Daoy (cell line): ENCODE measurements around the gene TMUB1. TPM values are rescaled to one million over a fixed set of nuclear protein-coding genes. Genes with fewer than 3 reads are reported as not detected.
A peak's percentile ranks its signal among the peaks of the same experiment; 100 is the strongest.

Source experiments
- DNase-seq: peaks from one replicate; pipeline ENCODE4 v3.0.0-alpha.2; 2015; ENCODE audit warnings: low read depth
- total RNA-seq: library from RNA; depleted of rRNA; stranded (reverse); fragments of >200 nt; shearing (Covaris generic); gene quantifications from 2 replicates; pipeline ENCODE4 v1.2.3, GENCODE V29; 2014

Gene TMUB1
- total RNA-seq, 1 experiment from 2014 or later: 51.2 TPM

DNA sequence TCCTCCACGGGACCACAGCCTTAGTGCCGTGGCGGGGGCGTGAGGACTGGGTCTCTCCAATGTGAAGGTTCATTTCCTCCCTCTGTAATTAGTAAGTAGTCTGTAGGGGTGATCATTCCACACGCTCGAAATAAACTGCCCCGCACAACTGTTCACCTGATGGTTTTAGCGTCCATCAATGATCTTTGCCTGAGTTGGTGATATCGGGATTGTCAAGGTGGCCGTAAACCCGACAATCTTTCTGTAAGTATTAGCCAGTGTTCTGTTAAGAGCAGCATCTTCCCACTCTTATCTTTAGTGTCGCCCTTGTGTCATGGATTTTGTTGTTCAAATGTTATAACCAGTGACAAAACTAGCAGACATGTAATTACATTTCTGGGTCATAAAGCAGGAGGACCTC is 20.7 kb upstream of the TMUB1 start:
- no peak for DNase-seq

DNA sequence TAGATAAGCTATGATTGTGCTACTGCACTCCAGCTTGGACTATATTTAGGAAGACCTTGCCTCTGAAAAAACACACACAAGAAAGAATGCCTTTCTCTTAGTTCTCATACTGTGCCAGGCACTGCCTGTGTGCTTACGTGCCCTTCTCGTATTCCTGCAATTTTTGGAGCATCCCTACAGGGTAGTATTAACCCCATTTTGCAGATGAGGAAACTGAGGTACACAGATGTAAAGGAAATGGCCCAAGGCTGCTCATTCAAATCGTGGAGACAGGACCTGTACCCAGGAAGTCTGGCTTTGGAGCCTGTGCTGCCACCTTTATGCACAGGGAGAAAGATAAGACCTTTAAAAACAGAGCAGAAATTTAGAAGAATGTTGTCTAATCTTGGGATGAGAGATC is 19.7 kb upstream of the TMUB1 start:
- no peak for DNase-seq

GRCh38 chr7:151101621-151102396 is 18.5 kb upstream of the TMUB1 start:
- no peak for DNase-seq

- DNase-seq: no peak
Observed at GRCh38 chr7:151100921-151101320, 17.6 kb upstream of the TMUB1 start.

DNA sequence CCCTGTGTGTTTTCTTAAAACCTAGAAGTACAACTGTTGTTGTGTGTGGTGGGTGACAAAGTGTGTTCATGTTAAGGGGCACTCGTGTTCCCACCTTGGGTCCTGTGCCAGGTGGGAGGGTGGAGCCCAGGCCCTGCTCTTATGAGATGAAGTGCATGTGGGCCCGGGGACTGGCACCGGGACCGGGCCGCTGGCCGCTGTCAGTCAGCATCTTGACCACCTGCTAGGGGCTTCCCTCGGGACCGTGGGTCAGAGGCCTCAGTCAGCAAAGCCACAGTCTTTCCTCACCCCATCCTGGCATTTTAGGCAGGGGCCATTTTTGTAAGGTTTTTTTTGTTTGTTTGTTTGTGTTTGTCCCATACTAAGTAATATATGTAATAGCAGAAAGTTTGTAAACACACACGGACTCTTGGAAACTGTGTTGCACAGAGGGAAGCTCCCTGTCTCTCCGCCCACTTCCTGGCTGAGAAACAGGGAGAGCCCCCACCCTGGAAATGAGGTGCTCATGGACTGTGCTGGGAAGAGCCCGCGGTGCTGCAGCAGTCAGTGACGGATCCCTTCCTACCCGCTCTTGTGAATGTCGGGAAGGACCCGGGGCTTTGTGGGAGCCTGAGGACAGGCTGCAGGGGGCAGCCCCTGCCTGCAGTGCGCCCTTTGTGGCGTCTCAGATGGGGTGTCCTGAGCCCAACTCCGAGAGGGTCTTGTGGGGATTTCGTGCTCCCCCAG is 16.4 kb upstream of the TMUB1 start:
- DNase-seq: no peak

- no peak for DNase-seq
Observed at GRCh38 chr7:151095828-151096475, 12.7 kb upstream of the TMUB1 start.

- no peak for DNase-seq
Observed at GRCh38 chr7:151095123-151095797, 12.0 kb upstream of the TMUB1 start.

DNA sequence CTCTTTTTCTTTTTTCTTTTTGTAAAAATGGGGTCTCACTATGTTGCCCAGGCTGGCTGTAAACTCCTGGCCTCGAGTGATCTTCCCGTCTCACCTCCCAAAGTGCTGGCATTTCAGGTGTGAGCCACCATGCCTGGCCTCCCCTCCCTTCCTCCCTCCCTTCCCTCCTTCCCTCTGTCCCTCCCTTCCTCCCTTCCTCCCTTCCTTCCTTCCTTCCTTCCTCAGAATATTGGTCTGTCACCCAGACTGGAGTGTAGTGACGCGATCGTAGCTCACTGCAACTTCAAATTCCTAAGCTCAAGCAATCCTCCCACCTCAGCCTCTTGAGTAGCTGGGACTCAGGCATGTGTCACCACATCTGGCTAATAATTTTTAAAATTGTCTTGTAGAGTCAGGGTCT is 11.4 kb upstream of the TMUB1 start:
- DNase-seq: no peak

GRCh38 chr7:151093748-151094147 is 10.5 kb upstream of the TMUB1 start:
- no peak for DNase-seq

- DNase-seq: no peak
Observed at GRCh38 chr7:151091988-151092387, 8.7 kb upstream of the TMUB1 start.

GRCh38 chr7:151091431-151091830 is 8.1 kb upstream of the TMUB1 start:
- DNase-seq: no peak

- DNase-seq: no peak
Observed at GRCh38 chr7:151091003-151091402, 7.7 kb upstream of the TMUB1 start.

DNA sequence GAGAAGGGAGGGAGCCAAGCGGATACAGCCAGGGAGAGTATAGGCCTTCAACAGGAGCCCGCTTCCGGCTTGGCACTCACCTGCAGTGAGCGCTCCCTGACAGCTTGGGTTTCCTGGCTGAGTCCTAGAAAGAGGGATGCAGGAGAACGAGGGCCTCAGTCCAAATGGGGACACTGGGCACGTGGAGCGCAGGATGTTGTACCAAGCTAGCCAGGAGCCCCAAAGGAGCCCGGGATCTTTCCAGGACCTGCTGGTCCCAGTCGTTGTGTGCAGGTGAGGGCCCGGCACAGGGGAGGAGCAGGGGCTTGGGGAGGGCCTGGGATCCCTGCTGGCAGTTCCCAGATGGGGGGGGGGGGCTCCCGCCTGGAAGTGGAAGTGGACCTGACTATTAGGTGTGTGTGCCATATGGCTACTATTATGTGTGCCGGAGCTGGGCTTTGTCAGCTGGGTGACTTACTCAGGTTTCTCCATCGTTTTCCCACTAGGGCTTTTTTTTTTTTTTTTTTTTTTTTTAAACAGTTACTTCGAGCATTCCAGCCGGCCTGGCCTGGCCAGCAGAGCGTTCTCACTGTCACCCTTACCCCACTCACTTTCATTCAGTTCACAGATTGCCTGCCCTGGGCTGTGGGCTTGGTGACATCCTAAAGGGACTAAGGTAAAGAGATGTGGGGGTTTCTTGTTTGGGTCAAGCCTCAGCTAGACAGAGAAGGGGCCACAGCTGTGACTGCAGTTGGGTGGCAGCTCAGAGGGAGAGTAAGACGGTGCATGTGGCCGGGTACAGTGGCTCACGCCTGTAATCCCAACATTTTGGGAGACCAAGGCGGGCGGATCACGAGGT is 6.8 kb upstream of the TMUB1 start:
- DNase-seq: no peak

DNA sequence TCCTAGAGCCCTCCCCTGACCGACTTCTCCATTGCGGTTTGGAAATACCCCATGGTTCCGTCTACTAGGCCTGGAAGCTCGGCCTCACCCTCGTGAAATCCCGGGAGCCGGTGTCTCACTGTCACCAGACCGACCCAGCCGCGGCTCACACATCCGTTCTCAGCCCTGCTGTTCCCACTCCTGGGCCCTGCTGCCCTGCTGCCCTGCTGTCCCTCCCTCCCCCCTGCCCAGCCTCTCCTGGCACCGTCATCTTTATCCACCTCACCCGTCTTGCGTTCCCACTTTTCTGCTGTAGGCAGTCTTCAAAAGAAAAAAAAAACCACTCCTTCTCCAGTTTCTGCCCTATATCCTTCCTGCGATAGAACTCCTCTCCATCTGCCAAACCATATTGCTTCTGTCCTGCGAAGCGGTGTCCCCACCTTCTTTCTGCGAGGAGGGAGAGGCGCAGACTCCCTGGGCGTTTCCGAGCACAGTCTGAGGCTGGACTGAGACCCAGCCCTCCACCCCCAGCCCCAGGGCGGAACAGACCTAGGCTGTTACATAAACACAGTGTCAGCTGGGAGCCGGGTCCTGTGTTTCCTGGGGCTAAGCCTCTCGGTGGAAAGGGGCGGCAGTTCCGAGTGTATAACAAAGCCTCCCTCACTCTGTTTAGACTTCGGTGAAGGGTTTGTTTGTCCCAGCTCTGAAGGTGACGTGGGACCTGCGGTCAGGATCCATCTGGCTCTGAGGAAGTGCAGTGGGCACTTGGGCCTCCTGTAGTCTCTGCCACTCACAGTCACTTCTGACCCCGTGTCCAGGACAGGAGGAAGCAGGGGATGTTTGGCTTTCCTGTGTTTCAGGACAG is 5.8 kb upstream of the TMUB1 start:
- DNase-seq: peak; percentile 79

DNA sequence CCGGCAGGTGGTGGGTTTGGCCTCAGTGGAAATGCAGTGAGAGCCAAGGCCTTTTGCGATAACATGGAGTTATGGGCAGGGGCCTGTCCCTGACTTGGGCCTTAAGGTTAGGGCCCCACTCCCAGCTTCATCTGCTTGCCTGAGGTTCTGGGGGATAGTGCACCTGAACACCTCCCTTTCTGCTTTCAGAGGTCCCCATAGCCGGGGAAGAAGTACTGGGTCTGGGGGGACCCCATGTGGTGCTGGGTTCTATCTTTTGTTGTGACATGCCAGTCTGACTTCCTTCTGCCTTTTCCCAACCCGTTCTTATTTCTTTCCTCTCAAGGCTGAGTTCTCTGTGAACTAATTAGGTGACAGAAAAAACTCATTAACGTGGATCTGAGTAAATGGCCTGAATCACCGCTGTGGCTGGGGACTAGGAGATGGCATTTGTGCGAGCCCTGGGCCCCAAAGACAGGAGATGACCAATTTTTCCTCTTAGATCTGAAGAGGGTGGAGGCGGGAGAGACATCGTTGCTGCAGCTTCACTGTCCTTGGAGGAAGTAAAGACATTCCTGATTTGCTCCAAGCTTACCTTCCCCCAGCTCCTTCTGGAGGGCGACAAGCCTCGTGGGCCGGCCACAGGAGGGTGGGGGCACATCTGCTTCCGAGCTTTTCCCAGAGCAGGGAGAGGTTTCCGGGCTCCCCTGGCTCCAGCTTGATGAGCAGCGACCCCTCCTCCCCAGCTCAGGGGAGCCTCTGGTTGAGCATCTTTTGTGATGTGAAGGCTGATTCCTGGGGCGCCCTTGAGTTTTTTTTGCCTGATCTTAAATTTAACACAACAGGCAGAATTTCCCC is 4.9 kb upstream of the TMUB1 start:
- DNase-seq: peak; percentile 51

DNA sequence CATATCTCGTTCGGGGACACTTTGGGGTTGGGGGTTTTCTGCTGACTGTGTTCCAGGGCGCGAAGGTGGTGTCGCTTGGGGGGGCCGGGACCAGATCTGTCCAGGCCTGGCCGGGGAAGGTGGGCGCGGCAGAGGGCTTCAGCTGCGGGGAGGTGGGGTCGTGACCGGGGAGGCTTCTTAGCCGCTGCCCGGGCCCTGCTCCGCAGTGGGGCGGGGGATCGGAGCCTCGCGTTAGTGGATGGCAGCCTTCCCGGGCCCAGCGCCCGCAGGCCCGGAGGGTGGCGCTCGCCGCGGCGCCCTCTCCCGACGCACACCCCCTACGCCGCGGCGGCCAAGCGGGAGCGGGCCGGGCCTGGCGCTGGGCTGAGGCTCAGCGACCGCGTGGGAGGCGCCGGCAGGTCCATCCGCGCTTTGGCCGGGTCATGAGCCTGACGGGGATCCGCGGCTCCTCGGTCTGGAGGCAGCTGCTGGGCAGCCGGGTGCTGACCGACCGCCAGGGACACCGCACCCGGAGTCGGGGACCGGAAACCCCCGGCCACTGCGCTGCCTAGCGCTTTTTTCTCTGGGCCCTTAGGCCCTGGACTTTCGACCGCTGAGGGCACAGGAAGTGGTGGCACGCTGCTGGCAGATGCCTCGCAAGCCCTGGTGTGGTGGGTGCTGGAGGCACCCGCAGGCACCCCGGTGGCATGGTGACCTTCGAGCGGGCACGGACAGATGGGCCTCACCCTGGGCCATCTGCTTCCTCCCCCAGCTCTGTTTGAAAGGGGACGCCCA is 4.1 kb upstream of the TMUB1 start:
- DNase-seq: peak; percentile 78

DNA sequence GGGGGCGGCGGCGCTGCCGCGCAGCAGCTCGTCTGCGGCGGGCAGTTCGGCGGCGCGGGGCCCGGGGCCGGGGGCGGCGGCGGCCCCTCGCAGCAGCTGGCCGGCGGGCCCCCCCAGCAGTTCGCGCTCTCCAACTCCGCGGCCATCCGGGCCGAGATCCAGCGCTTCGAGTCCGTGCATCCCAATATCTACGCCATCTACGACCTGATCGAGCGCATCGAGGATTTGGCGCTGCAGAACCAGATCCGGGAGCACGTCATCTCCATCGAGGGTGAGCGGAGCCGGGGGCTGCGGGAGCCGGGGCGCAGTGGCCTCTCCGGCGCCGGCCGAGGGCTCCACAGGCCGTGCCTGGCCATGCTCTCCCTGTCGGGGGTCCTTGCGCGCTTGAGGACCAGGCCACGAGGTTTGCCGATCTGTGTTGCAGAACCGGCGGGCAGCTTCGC is 3.5 kb upstream of the TMUB1 start:
- peak; percentile 65 for DNase-seq
